Measurements from ENCODE around the gene RNF7.
A peak's percentile ranks its signal among the peaks of the same experiment; 100 is the strongest.
"Not testable (repeated sequence)": the region's sequence is repeated elsewhere in the genome, so short reads cannot be mapped to it uniquely, and the experiment has no call there.

Gene RNF7

GRCh38 chr3:141738022-141738890, at the start of gene RNF7:
Gene RNF7, plus strand, starts transcription at chr3:141738298. Its CDS starts 44 bp downstream, at chr3:141738342.
- peak; percentile 94 for DNase-seq (ENCODE audit: low read depth)

- peak; percentile 36 for DNase-seq (ENCODE audit: low read depth)
These were observed 47.5 kb upstream of the RNF7 start for GRCh38 chr3:141690431-141691072.

GRCh38 chr3:141691471-141691870, 46.6 kb upstream of the RNF7 start:
- not testable (repeated sequence) for DNase-seq (ENCODE audit: low read depth)

- not testable (repeated sequence) for DNase-seq (ENCODE audit: low read depth)
These were observed 45.1 kb upstream of the RNF7 start for GRCh38 chr3:141692973-141693372.

- DNase-seq (ENCODE audit: low read depth), result no peak
These were observed 38.8 kb upstream of the RNF7 start for GRCh38 chr3:141699324-141699723.

GRCh38 chr3:141699897-141700296, 38.2 kb upstream of the RNF7 start:
- peak; percentile 23 for DNase-seq (ENCODE audit: low read depth)

- not testable (repeated sequence) for DNase-seq (ENCODE audit: low read depth)
These were observed 34.7 kb upstream of the RNF7 start for GRCh38 chr3:141703367-141703766.

- peak; percentile 68 for DNase-seq (ENCODE audit: low read depth)
These were observed 30.3 kb upstream of the RNF7 start for GRCh38 chr3:141707741-141708203.

GRCh38 chr3:141708367-141708766, 29.7 kb upstream of the RNF7 start:
- DNase-seq (ENCODE audit: low read depth), result no peak

GRCh38 chr3:141709126-141709770, 28.9 kb upstream of the RNF7 start:
- no peak for DNase-seq (ENCODE audit: low read depth)

GRCh38 chr3:141710121-141710520, 28.0 kb upstream of the RNF7 start:
- no peak for DNase-seq (ENCODE audit: low read depth)

GRCh38 chr3:141710888-141711616, 27.0 kb upstream of the RNF7 start:
- DNase-seq (ENCODE audit: low read depth), result peak; percentile 89

GRCh38 chr3:141714671-141715070, 23.4 kb upstream of the RNF7 start:
- DNase-seq (ENCODE audit: low read depth), result no peak

GRCh38 chr3:141722081-141722480, 16.0 kb upstream of the RNF7 start:
- no peak for DNase-seq (ENCODE audit: low read depth)

GRCh38 chr3:141722648-141723047, 15.4 kb upstream of the RNF7 start:
- no peak for DNase-seq (ENCODE audit: low read depth)

- DNase-seq (ENCODE audit: low read depth), result no peak
These were observed 14.8 kb upstream of the RNF7 start for GRCh38 chr3:141723255-141723654.

- DNase-seq (ENCODE audit: low read depth), result no peak
These were observed 13.9 kb upstream of the RNF7 start for GRCh38 chr3:141724186-141724585.

GRCh38 chr3:141725036-141725435, 13.1 kb upstream of the RNF7 start:
- DNase-seq (ENCODE audit: low read depth), result no peak

- DNase-seq (ENCODE audit: low read depth), result no peak
These were observed 11.6 kb upstream of the RNF7 start for GRCh38 chr3:141726483-141726882.

GRCh38 chr3:141728355-141728892, 9.7 kb upstream of the RNF7 start:
- no peak for DNase-seq (ENCODE audit: low read depth)

GRCh38 chr3:141729240-141729639, 8.9 kb upstream of the RNF7 start:
- no peak for DNase-seq (ENCODE audit: low read depth)

GRCh38 chr3:141735176-141735575, 2.9 kb upstream of the RNF7 start:
- DNase-seq (ENCODE audit: low read depth), result no peak
